Colonic mucosa (tissue), 4 donors: ENCODE results near the gene PDS5A. TPM values are rescaled to one million over a fixed set of nuclear protein-coding genes. Genes with fewer than 3 reads are reported as not detected.
"Not testable (repeated sequence)": the region's sequence is repeated elsewhere in the genome, so short reads cannot be mapped to it uniquely, and the experiment has no call there.

Experiments used
- DNase-seq: peaks from one replicate; pipeline ENCODE4 v3.0.0-alpha.2; 2020
- H3K27ac ChIP-seq: fragments of 200-600 bp; one replicate; pipeline ENCODE4 v1.8.0; 2021
- H3K27me3 ChIP-seq: fragments of 200-600 bp; one replicate; pipeline ENCODE4 v1.8.0; 2021
- H3K36me3 ChIP-seq: fragments of 200-600 bp; one replicate; pipeline ENCODE4 v1.8.0; 2021
- H3K4me1 ChIP-seq: fragments of 200-600 bp; one replicate; pipeline ENCODE4 v1.8.0; 2021; ENCODE audit warnings: mild to moderate bottlenecking
- H3K4me3 ChIP-seq: fragments of 200-600 bp; one replicate; pipeline ENCODE4 v1.8.0; 2021
- H3K9ac ChIP-seq, 2 donors: one replicate each; pipeline ENCODE4 v1.7.0; 2013; ENCODE audit warnings: control low read depth in 2 of 2, low read depth in 2 of 2, low read length in 2 of 2
- H3K9me3 ChIP-seq: fragments of 200-600 bp; one replicate; pipeline ENCODE4 v1.8.0; 2021
- CTCF ChIP-seq: fragments of 200-600 bp; IDR thresholded peaks from one replicate; pipeline ENCODE4 v1.8.0; 2022; ENCODE audit warnings: antibody characterized with exemption, mild to moderate bottlenecking
- intact Hi-C: fragments of 100-400 bp; cut with DNase I; formaldehyde crosslinking; loops from one replicate; pipeline ENCODE4 v1.14.1; 2022
- total RNA-seq, 2 donors: library from RNA; stranded (reverse); fragmentation: NEBNext Ultra II Directional in 1 of 2; extraction: Animal tissue kit (Norgen Biotek cat#: 25700) in 1 of 2; gene quantifications; one replicate each; pipeline ENCODE4 v1.2.1, GENCODE V29; 2021
- donor health status: healthy.
- donor health status: DM: no; HTN: no; CAD: no.
- donor health status: DM: no; HTN: no; CAD: no.

The PDS5A gene
- total RNA-seq, 2 donors from 2014 or later = 63.8 to 68.0 TPM

DNA sequence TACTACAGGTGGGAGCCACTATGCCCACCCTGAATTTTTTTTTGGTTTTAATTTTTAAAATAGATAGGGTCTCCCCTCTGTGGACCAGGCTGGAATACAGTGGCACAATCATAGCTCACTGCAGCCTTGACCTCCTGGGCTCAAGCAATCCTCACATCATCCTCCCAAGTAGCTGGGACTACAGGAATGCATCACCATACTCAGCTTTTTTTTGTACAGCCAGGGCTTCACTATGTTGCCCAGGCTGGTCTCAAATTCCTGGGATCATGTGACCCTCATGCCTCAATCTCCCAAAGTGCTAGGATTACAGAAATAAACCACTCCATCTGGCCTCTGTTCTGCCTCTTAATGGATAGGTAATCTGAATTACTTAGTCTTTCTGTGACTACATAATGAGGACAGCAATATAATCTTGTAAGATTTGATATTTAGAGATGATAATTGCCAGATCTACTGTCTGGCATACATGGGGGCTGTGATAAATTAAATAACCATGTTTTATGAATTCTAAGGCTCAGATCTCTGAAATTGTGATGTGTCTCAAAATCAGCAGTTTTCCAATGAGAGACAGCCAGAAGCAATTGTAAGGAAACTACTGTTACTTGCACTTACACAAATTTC, 26.7 kb downstream of the PDS5A start:
- H3K27ac ChIP-seq = no peak overlapping the region
- H3K36me3 ChIP-seq = no peaks in the 10 kb centered on the region
- TF ChIP-seq CTCF = no peak
- DNase-seq = no peak
- H3K27me3 ChIP-seq = no peaks in the 10 kb centered on the region
- no peaks in the 10 kb centered on the region for H3K9me3 ChIP-seq
- no peak overlapping the region for H3K4me3 ChIP-seq
- H3K4me1 ChIP-seq = no peaks in the 10 kb centered on the region
- H3K9ac ChIP-seq = no peak overlapping the region
- intact Hi-C loops = no loop called here

DNA sequence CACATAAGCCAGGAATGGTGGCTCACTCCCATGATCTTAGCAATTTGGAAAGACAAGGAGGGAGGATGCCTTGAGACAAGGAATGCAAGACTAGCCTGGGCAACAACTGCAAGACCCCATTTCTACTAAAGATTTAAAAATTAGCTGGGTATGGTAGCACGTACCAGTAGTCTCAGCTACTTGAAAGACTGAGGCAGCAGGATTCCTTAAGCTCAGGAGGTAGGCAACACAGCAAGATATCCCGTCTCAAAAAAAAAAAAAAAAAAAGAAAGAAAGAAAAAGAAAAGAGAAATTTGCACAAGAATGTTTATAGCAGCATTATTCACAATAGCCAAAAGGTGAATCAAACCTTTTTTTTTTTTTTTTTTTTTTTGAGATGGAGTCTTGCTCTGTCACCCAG, 29.7 kb downstream of the PDS5A start:
- Histone ChIP-seq H3K27ac (no peak overlapping the region), H3K9ac (no peak overlapping the region), H3K9me3 (no peaks in the 10 kb centered on the region), H3K36me3 (no peaks in the 10 kb centered on the region), H3K4me1 (no peaks in the 10 kb centered on the region), H3K27me3 (no peaks in the 10 kb centered on the region), H3K4me3 (no peak overlapping the region)
- no peak for TF ChIP-seq CTCF
- DNase-seq = no peak
- intact Hi-C loops = no loop called here

GRCh38 chr4:39947417-39947816, 30.3 kb downstream of the PDS5A start:
- Histone ChIP-seq H3K27me3 (no peaks in the 10 kb centered on the region), H3K9ac (no peak overlapping the region), H3K4me3 (no peak overlapping the region), H3K27ac (no peak overlapping the region), H3K4me1 (no peaks in the 10 kb centered on the region), H3K36me3 (no peaks in the 10 kb centered on the region), H3K9me3 (no peaks in the 10 kb centered on the region)
- intact Hi-C loops = no loop called here
- DNase-seq = no peak
- TF ChIP-seq CTCF = no peak

- H3K27ac ChIP-seq, H3K36me3 ChIP-seq, DNase-seq, H3K27me3 ChIP-seq, H3K9me3 ChIP-seq, H3K4me1 ChIP-seq, H3K4me3 ChIP-seq, intact Hi-C loops, H3K9ac ChIP-seq: not testable (repeated sequence)
Observed at GRCh38 chr4:39944245-39944644, 33.5 kb downstream of the PDS5A start.

DNA sequence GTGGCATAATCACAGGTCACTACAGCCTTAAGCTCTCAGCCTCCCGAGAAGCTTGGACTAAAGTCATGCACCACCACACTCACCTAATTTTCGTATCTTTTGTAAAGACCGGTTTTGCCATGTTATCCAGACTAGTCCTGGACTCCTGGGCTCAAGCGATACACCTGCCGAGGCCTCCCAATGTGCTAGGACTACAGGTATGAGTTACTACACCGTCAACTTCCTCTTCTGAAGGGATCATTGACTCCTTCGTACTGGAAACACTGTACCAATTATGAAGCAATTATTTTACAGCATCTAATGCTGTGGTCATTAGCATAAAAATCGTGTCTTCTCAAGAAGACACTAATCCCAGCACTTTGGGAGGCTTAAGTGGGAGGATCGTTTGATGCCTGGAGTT, 35.2 kb downstream of the PDS5A start:
- H3K4me1 ChIP-seq = no peaks in the 10 kb centered on the region
- H3K27ac ChIP-seq = no peak overlapping the region
- H3K27me3 ChIP-seq = no peaks in the 10 kb centered on the region
- no peak overlapping the region for H3K9ac ChIP-seq
- no peaks in the 10 kb centered on the region for H3K36me3 ChIP-seq
- no peaks in the 10 kb centered on the region for H3K9me3 ChIP-seq
- no peak for DNase-seq
- intact Hi-C loops = no loop called here
- TF ChIP-seq CTCF = no peak
- H3K4me3 ChIP-seq = no peak overlapping the region

- DNase-seq = no peak
- no peaks in the 10 kb centered on the region for H3K27me3 ChIP-seq
- H3K4me1 ChIP-seq = no peaks in the 10 kb centered on the region
- no peak overlapping the region for H3K4me3 ChIP-seq
- H3K9ac ChIP-seq = no peak overlapping the region
- intact Hi-C loops = no loop called here
- H3K9me3 ChIP-seq = no peaks in the 10 kb centered on the region
- no peaks in the 10 kb centered on the region for H3K36me3 ChIP-seq
- no peak overlapping the region for H3K27ac ChIP-seq
- TF ChIP-seq CTCF = no peak
Observed at GRCh38 chr4:39941682-39942217, 36.0 kb downstream of the PDS5A start.
